ENCODE results near the gene CDK5.

CDK5 gene

DNA sequence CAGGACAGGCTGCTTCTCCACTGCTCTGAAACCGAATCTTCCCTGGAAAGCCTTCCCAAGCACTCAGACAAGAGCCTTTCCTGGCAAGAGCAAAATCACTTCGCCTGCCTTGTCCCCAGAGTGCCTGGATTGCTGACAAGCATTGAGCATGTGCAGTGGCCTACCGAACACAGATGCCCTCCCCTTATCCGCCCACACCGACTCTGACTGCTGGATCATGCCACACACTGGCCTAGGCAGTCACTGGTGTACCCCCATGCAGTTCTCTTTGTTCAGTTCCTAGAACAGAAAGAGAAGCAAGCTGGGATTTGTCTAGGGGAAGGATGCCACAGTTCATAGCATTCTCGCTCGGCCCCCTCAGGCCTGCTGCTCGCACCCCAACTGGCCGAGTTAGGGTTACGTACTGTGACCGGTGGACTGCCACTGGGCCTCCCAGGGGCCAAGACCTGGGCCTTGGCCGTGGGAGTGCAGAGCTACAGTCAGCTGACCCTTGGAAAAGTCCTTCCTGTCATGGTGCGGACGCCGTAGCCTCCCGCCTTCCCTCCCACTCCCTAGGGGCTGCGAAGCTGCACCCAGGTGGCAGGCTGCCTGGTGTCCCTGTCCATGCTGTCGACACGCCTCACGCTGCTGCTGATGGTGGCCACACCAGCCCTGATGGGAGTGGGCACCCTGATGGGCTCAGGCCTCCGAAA is 22.5 kb downstream of the CDK5 start:
- no peaks in the 10 kb centered on the region for H3K9me3 ChIP-seq (ENCODE audit: insufficient read depth, low read length)
- H3K4me1 ChIP-seq (ENCODE audit: low read length) = no peaks in the 10 kb centered on the region
- H3K4me3 ChIP-seq (ENCODE audit: low read length) = no peak overlapping the region
- no peaks in the 10 kb centered on the region for H3K79me2 ChIP-seq (ENCODE audit: low read length)
- no peak overlapping the region for H3K4me2 ChIP-seq (ENCODE audit: low read length)
- no peaks in the 10 kb centered on the region for H3K36me3 ChIP-seq (replicated peaks; ENCODE audit: low read depth, low read length)
- H3K9ac ChIP-seq (ENCODE audit: low read length) = no peak overlapping the region
- TF ChIP-seq, protein P1, sequence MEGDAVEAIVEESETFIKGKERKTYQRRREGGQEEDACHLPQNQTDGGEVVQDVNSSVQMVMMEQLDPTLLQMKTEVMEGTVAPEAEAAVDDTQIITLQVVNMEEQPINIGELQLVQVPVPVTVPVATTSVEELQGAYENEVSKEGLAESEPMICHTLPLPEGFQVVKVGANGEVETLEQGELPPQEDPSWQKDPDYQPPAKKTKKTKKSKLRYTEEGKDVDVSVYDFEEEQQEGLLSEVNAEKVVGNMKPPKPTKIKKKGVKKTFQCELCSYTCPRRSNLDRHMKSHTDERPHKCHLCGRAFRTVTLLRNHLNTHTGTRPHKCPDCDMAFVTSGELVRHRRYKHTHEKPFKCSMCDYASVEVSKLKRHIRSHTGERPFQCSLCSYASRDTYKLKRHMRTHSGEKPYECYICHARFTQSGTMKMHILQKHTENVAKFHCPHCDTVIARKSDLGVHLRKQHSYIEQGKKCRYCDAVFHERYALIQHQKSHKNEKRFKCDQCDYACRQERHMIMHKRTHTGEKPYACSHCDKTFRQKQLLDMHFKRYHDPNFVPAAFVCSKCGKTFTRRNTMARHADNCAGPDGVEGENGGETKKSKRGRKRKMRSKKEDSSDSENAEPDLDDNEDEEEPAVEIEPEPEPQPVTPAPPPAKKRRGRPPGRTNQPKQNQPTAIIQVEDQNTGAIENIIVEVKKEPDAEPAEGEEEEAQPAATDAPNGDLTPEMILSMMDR (IDR thresholded peaks at IDR 0.05; ENCODE audit: low read depth, low read length) = no peak
- TF ChIP-seq EZH2phosphoT487 (IDR thresholded peaks at IDR 0.05; ENCODE audit: low read depth) = no peak
- no peak overlapping the region for H3K27ac ChIP-seq (ENCODE audit: low read length)
- no peak overlapping the region for H2AFZ ChIP-seq (ENCODE audit: low read depth, low read length)
- no peaks in the 10 kb centered on the region for H3K27me3 ChIP-seq (ENCODE audit: low read depth, low read length)
- no peaks in the 10 kb centered on the region for H4K20me1 ChIP-seq (ENCODE audit: insufficient read depth, low read length)

DNA sequence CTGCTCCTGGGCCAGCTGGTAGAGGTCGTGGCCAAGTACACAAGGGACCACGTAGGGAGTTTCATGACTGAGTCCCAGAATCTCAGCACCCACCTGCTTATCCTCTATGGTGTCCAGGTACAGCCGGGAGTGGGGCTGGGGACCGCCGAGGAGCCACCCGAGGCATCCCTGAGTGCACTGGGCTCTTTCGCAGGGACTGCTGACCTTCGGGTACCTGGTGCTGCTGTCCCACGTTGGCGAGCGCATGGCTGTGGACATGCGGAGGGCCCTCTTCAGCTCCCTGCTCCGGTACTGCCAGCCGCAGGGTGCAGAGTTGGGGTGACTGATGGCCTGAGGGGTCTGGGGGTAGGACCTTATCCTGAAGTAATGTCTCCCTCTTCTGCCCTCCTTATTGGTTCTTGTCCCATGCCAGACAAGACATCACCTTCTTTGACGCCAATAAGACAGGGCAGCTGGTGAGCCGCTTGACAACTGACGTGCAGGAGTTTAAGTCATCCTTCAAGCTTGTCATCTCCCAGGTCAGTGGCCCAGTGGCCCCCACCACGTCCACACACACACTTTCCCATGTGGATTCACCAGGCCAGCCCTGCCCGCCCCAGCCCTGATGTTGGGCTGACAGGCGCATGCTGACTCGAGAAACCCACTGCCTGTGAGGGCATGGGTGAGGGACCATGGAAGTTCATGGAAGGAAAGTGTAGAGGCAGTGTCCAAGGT is 23.2 kb downstream of the CDK5 start:
- TF ChIP-seq, protein P1 (IDR thresholded peaks at IDR 0.05; ENCODE audit: low read depth, low read length) = no peak
- TF ChIP-seq EZH2phosphoT487 (IDR thresholded peaks at IDR 0.05; ENCODE audit: low read depth) = no peak
- Histone ChIP-seq H3K27ac (ENCODE audit: low read length) (no peak overlapping the region), H2AFZ (ENCODE audit: low read depth, low read length) (no peak overlapping the region), H3K27me3 (ENCODE audit: low read depth, low read length) (no peaks in the 10 kb centered on the region), H3K9me3 (ENCODE audit: insufficient read depth, low read length) (no peaks in the 10 kb centered on the region), H3K4me1 (ENCODE audit: low read length) (no peaks in the 10 kb centered on the region), H3K9ac (ENCODE audit: low read length) (no peak overlapping the region), H3K36me3 (replicated peaks; ENCODE audit: low read depth, low read length) (no peaks in the 10 kb centered on the region), H3K4me2 (ENCODE audit: low read length) (no peak overlapping the region), H3K79me2 (ENCODE audit: low read length) (peaks cover 4% of the 10 kb centered on the region; the same call in 1 of the 2 replicates), H3K4me3 (ENCODE audit: low read length) (no peak overlapping the region), H4K20me1 (ENCODE audit: insufficient read depth, low read length) (no peaks in the 10 kb centered on the region)

DNA sequence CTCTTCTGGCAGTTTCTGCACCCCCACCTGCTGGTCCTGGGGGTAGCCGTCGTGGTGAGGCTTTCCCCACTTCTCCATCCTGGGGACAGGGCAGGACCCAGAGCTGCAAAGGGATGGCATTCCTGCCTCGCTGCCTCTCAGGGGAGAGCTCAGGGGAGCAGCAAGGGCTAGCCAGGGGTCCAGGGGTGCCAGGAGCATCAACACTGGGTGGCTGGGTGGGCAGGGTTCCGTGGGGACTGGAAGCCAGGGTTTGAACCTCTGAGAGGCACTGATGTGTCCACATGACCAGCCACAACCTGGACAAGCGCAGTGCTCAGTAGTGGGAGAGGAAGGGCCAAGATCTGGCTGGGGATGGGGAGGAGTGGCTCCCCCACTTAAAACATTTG is 23.8 kb downstream of the CDK5 start:
- Histone ChIP-seq H3K79me2 (ENCODE audit: low read length) (peaks cover 8% of the 10 kb centered on the region), H3K9me3 (ENCODE audit: insufficient read depth, low read length) (no peaks in the 10 kb centered on the region), H3K27ac (ENCODE audit: low read length) (no peak overlapping the region), H3K4me2 (ENCODE audit: low read length) (no peak overlapping the region), H3K36me3 (replicated peaks; ENCODE audit: low read depth, low read length) (no peaks in the 10 kb centered on the region), H3K9ac (ENCODE audit: low read length) (no peak overlapping the region), H3K4me3 (ENCODE audit: low read length) (no peak overlapping the region), H2AFZ (ENCODE audit: low read depth, low read length) (no peak overlapping the region), H3K4me1 (ENCODE audit: low read length) (peaks cover 3% of the 10 kb centered on the region; the same call in 1 of the 2 replicates), H4K20me1 (ENCODE audit: insufficient read depth, low read length) (no peaks in the 10 kb centered on the region), H3K27me3 (ENCODE audit: low read depth, low read length) (no peaks in the 10 kb centered on the region)
- no peak for TF ChIP-seq EZH2phosphoT487 (IDR thresholded peaks at IDR 0.05; ENCODE audit: low read depth)
- TF ChIP-seq, protein P1 (IDR thresholded peaks at IDR 0.05; ENCODE audit: low read depth, low read length) = no peak
